Measurements from ENCODE around the gene EGFL8. TPM values are rescaled to one million over a fixed set of nuclear protein-coding genes. Genes with fewer than 3 reads are reported as not detected.

The EGFL8 gene
- total and polyA plus RNA-seq, 9 of the 15 experiments (the other 6 are each of a cell fraction or from before 2014, with no cell fraction given) = 2.2 to 47.4 (median 14.2) TPM

- TF ChIP-seq SMAD2 (IDR thresholded peaks at IDR 0.05; ENCODE audit: low read depth, low read length) = no peak
- no peak for TF ChIP-seq FOXK1 (CRISPR knock-in tag; IDR thresholded peaks at IDR 0.05; ENCODE audit: borderline replicate concordance)
- no peak for TF ChIP-seq GTF2B (IDR thresholded peaks at IDR 0.05; ENCODE audit: extremely low read depth, insufficient read length)
- no peak for TF ChIP-seq ZNF668 (CRISPR knock-in tag; IDR thresholded peaks at IDR 0.05)
- TF ChIP-seq MAZ (CRISPR knock-in tag; conservative IDR thresholded peaks at IDR 0.05 in 1 of 2, IDR thresholded peaks at IDR 0.05 in 1 of 2) = 0 out of 4 replicates have a peak, but pooled peaks of 1 of the 2 experiments have one; percentile 51
- 0 out of 2 replicates have a peak, but pooled peaks have one; percentile 60 for TF ChIP-seq FOXO4 (CRISPR knock-in tag; IDR thresholded peaks at IDR 0.05)
- peak; percentile 73 for TF ChIP-seq ZNF583 (CRISPR knock-in tag; IDR thresholded peaks at IDR 0.05)
- TF ChIP-seq ZNF740 (CRISPR knock-in tag; IDR thresholded peaks at IDR 0.05) = no peak
- TF ChIP-seq ZNF740 (tag; IDR thresholded peaks at IDR 0.05) = no peak
- no peak for TF ChIP-seq ZNF77 (CRISPR knock-in tag; IDR thresholded peaks at IDR 0.05)
- TF ChIP-seq ETV5 (CRISPR knock-in tag; IDR thresholded peaks at IDR 0.05; ENCODE audit: low read depth) = no peak
- 0 out of 2 replicates have a peak, but pooled peaks have one; percentile 3 for TF ChIP-seq TSHZ1 (CRISPR knock-in tag; IDR thresholded peaks at IDR 0.05)
- no peak for TF ChIP-seq TFE3 (CRISPR knock-in tag; IDR thresholded peaks at IDR 0.05)
- TF ChIP-seq PHB2 (IDR thresholded peaks at IDR 0.05; ENCODE audit: low read depth) = no peak
- TF ChIP-seq U2AF1 (optimal IDR thresholded peaks at IDR 0.05; ENCODE audit: low read depth, low read length) = no peak
- TF ChIP-seq CSDE1 (IDR thresholded peaks at IDR 0.05) = no peak
- no peak for TF ChIP-seq THRA (IDR thresholded peaks at IDR 0.05)
These were observed 19.8 kb downstream of the EGFL8 start, which contains the start of gene AGER (continued) for GRCh38 chr6:32184084-32184640.

Data from K562 (cell line).